AG09309 (cell line): ENCODE data around the gene PEMT.
"Not testable (repeated sequence)": the region's sequence is repeated elsewhere in the genome, so short reads cannot be mapped to it uniquely, and the experiment has no call there.

Source experiments
- DNase-seq: peaks from one replicate; pipeline ENCODE4 v3.0.0-alpha.2; 2010; ENCODE audit warnings: low read depth
- H3K4me3 ChIP-seq: 2 replicates; pipeline ENCODE4 v1.5.1; 2011; ENCODE audit warnings: mild to moderate bottlenecking, low read depth, low read length, moderate library complexity; ENCODE audit not compliant: control insufficient read depth
- CTCF ChIP-seq: IDR thresholded peaks from 2 replicates; pipeline ENCODE4 v1.5.1; 2011; ENCODE audit warnings: mild to moderate bottlenecking, low read depth, low read length, inconsistent platforms; ENCODE audit not compliant: insufficient read depth, control insufficient read depth; ENCODE audit errors: missing control alignments

The PEMT gene

GRCh38 chr17:17492571-17492970, 98.9 kb downstream of the PEMT start:
- TF ChIP-seq CTCF, result no peak
- H3K4me3 ChIP-seq, result no peak overlapping the region
- no peak for DNase-seq

GRCh38 chr17:17492085-17492484, 99.4 kb downstream of the PEMT start:
- TF ChIP-seq CTCF, result no peak
- DNase-seq, result no peak
- H3K4me3 ChIP-seq, result no peak overlapping the region

- no peak for TF ChIP-seq CTCF
- H3K4me3 ChIP-seq, result no peak overlapping the region
- DNase-seq, result no peak
Measured at GRCh38 chr17:17491546-17491988, 99.9 kb downstream of the PEMT start.

- no peak for DNase-seq
- no peak for TF ChIP-seq CTCF
Measured at GRCh38 chr17:17491031-17491471, 100.5 kb downstream of the PEMT start.

GRCh38 chr17:17487998-17488397, 103.5 kb downstream of the PEMT start:
- DNase-seq, result no peak
- no peak overlapping the region for H3K4me3 ChIP-seq
- TF ChIP-seq CTCF, result no peak

More at GRCh38 chr17:17491031-17491471, 100.5 kb downstream of the PEMT start:
- H3K4me3 ChIP-seq, result no peak overlapping the region

- not testable (repeated sequence) for H3K4me3 ChIP-seq, DNase-seq
Measured at GRCh38 chr17:17486416-17486815, 105.1 kb downstream of the PEMT start.

GRCh38 chr17:17485420-17485819, 106.1 kb downstream of the PEMT start:
- DNase-seq, result no peak
- no peak overlapping the region for H3K4me3 ChIP-seq
- no peak for TF ChIP-seq CTCF

- no peak overlapping the region for H3K4me3 ChIP-seq
- no peak for TF ChIP-seq CTCF
- DNase-seq, result no peak
Measured at GRCh38 chr17:17484451-17484899, 107.0 kb downstream of the PEMT start.
